ENCODE results near the gene ABL1.
A peak's percentile ranks its signal among the peaks of the same experiment; 100 is the strongest.

The ABL1 gene

DNA sequence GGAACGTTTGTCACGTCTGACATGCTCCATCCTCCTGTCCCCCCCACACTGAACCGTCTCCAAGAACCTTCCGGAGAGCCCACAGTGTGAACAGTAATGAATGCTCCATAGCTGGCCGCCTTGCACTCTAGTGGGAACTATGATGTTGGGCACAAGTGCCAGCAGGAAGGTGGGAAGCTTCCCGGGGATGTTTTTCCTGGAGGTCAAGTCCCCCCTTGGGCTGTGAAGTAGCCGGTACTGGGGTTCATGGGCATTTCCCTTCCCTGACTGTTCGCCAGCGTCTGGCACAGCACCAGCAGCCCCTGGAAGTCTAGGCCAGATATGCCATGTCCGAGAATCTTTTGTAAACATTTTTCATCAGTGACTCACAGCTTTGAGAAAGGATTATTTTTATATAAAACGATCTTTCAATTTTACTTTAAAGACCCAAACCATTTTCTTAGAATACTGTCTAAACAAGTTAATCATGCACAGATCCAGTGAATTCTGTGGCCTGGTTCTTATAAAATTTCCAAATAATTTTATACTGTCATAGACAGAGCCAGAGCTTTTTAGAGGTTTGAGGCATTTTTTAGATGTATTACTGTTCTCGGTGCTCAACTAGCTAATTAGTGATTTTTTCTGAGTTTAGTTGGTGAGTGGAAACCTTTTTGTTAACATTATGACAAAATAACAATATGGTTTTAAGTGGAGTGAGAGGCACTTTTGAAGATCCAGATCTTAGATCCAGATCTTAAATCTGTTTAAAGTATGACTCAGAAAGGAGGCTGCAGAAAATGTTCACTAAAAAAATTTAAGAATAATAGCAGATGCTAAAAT lies 11.6 kb downstream of the ABL1 start:
- H3K36me3 ChIP-seq (ENCODE audit: control insufficient read depth in 2 of 2, insufficient read depth in 1 of 2, low read length in 2 of 2), result no peaks in the 10 kb centered on the region
- POLR2A ChIA-PET, result interaction anchor here (0.6 to 1.9 kb wide), 4 partner anchors 11 to 832 kb away, joined by 3 to 6 read pairs (median 5); no protein-coding TSS in a partner anchor
- CTCF ChIA-PET, result interaction anchor here (0.6 to 3.0 kb wide), 15 partner anchors 8 to 200 kb away, joined by 3 to 24 read pairs (median 4); partner anchors contain the start of gene ABL1
- no peaks in the 10 kb centered on the region for H3K9me3 ChIP-seq (ENCODE audit: control insufficient read depth, insufficient read depth, low read depth, low read length)
- H3K27ac ChIP-seq (ENCODE audit: extremely low read depth, low read depth, low read length), result no peak overlapping the region
- H3K4me1 ChIP-seq (ENCODE audit: control insufficient read depth, insufficient read depth, low read length), result no peaks in the 10 kb centered on the region; the same call in 1 of the 2 replicates
- H3K4me3 ChIP-seq (ENCODE audit: low read depth, low read length), result peak overlapping the region; percentile 14
- TF ChIP-seq ZNF366 (tag by site-specific recombination; conservative IDR thresholded peaks at IDR 0.05) (no peak), ZNF157 (tag by site-specific recombination; IDR thresholded peaks at IDR 0.05) (no peak), KLF8 (tag by site-specific recombination; IDR thresholded peaks at IDR 0.05) (no peak), SCRT1 (tag by site-specific recombination; IDR thresholded peaks at IDR 0.05; ENCODE audit: borderline replicate concordance) (no peak), ZNF585B (tag by site-specific recombination; IDR thresholded peaks at IDR 0.05) (no peak), TRIM28 (IDR thresholded peaks at IDR 0.05; ENCODE audit: borderline replicate concordance, low read length) (no peak), ZXDB (tag by site-specific recombination; IDR thresholded peaks at IDR 0.05) (peak; percentile 70), ZNF24 (tag by site-specific recombination; IDR thresholded peaks at IDR 0.05) (no peak), ZNF560 (tag by site-specific recombination; IDR thresholded peaks at IDR 0.05; ENCODE audit: borderline replicate concordance) (no peak), OSR2 (tag by site-specific recombination; IDR thresholded peaks at IDR 0.05) (no peak), ZNF423 (tag by site-specific recombination; IDR thresholded peaks at IDR 0.05) (no peak), ZNF274 (IDR thresholded peaks at IDR 0.05; ENCODE audit: low read length) (no peak), ZNF274 (tag by site-specific recombination; IDR thresholded peaks at IDR 0.05; ENCODE audit: borderline replicate concordance) (no peak), ZNF391 (tag by site-specific recombination; IDR thresholded peaks at IDR 0.05; ENCODE audit: borderline replicate concordance, low read depth) (no peak), ZNF324 (tag by site-specific recombination; IDR thresholded peaks at IDR 0.05) (no peak)
- TF ChIP-seq, protein P1, sequence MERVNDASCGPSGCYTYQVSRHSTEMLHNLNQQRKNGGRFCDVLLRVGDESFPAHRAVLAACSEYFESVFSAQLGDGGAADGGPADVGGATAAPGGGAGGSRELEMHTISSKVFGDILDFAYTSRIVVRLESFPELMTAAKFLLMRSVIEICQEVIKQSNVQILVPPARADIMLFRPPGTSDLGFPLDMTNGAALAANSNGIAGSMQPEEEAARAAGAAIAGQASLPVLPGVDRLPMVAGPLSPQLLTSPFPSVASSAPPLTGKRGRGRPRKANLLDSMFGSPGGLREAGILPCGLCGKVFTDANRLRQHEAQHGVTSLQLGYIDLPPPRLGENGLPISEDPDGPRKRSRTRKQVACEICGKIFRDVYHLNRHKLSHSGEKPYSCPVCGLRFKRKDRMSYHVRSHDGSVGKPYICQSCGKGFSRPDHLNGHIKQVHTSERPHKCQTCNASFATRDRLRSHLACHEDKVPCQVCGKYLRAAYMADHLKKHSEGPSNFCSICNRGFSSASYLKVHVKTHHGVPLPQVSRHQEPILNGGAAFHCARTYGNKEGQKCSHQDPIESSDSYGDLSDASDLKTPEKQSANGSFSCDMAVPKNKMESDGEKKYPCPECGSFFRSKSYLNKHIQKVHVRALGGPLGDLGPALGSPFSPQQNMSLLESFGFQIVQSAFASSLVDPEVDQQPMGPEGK (tag by site-specific recombination; IDR thresholded peaks at IDR 0.05), result no peak
- TF ChIP-seq, protein P2, sequence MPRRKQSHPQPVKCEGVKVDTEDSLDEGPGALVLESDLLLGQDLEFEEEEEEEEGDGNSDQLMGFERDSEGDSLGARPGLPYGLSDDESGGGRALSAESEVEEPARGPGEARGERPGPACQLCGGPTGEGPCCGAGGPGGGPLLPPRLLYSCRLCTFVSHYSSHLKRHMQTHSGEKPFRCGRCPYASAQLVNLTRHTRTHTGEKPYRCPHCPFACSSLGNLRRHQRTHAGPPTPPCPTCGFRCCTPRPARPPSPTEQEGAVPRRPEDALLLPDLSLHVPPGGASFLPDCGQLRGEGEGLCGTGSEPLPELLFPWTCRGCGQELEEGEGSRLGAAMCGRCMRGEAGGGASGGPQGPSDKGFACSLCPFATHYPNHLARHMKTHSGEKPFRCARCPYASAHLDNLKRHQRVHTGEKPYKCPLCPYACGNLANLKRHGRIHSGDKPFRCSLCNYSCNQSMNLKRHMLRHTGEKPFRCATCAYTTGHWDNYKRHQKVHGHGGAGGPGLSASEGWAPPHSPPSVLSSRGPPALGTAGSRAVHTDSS (tag by site-specific recombination; IDR thresholded peaks at IDR 0.05), result no peak
- TF ChIP-seq, protein P3, sequence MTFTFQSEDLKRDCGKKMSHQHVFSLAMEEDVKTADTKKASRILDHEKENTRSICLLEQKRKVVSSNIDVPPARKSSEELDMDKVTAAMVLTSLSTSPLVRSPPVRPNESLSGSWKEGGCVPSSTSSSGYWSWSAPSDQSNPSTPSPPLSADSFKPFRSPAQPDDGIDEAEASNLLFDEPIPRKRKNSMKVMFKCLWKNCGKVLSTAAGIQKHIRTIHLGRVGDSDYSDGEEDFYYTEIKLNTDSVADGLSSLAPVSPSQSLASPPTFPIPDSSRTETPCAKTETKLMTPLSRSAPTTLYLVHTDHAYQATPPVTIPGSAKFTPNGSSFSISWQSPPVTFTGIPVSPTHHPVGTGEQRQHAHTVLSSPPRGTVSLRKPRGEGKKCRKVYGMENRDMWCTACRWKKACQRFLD (tag by site-specific recombination; IDR thresholded peaks at IDR 0.05), result no peak
- TF ChIP-seq, protein P4, sequence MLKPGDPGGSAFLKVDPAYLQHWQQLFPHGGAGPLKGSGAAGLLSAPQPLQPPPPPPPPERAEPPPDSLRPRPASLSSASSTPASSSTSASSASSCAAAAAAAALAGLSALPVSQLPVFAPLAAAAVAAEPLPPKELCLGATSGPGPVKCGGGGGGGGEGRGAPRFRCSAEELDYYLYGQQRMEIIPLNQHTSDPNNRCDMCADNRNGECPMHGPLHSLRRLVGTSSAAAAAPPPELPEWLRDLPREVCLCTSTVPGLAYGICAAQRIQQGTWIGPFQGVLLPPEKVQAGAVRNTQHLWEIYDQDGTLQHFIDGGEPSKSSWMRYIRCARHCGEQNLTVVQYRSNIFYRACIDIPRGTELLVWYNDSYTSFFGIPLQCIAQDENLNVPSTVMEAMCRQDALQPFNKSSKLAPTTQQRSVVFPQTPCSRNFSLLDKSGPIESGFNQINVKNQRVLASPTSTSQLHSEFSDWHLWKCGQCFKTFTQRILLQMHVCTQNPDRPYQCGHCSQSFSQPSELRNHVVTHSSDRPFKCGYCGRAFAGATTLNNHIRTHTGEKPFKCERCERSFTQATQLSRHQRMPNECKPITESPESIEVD (tag by site-specific recombination; IDR thresholded peaks at IDR 0.05), result peak; percentile 82
- TF ChIP-seq, protein P5, sequence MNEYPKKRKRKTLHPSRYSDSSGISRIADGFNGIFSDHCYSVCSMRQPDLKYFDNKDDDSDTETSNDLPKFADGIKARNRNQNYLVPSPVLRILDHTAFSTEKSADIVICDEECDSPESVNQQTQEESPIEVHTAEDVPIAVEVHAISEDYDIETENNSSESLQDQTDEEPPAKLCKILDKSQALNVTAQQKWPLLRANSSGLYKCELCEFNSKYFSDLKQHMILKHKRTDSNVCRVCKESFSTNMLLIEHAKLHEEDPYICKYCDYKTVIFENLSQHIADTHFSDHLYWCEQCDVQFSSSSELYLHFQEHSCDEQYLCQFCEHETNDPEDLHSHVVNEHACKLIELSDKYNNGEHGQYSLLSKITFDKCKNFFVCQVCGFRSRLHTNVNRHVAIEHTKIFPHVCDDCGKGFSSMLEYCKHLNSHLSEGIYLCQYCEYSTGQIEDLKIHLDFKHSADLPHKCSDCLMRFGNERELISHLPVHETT (tag by site-specific recombination; IDR thresholded peaks at IDR 0.05), result no peak
- TF ChIP-seq, protein P6, sequence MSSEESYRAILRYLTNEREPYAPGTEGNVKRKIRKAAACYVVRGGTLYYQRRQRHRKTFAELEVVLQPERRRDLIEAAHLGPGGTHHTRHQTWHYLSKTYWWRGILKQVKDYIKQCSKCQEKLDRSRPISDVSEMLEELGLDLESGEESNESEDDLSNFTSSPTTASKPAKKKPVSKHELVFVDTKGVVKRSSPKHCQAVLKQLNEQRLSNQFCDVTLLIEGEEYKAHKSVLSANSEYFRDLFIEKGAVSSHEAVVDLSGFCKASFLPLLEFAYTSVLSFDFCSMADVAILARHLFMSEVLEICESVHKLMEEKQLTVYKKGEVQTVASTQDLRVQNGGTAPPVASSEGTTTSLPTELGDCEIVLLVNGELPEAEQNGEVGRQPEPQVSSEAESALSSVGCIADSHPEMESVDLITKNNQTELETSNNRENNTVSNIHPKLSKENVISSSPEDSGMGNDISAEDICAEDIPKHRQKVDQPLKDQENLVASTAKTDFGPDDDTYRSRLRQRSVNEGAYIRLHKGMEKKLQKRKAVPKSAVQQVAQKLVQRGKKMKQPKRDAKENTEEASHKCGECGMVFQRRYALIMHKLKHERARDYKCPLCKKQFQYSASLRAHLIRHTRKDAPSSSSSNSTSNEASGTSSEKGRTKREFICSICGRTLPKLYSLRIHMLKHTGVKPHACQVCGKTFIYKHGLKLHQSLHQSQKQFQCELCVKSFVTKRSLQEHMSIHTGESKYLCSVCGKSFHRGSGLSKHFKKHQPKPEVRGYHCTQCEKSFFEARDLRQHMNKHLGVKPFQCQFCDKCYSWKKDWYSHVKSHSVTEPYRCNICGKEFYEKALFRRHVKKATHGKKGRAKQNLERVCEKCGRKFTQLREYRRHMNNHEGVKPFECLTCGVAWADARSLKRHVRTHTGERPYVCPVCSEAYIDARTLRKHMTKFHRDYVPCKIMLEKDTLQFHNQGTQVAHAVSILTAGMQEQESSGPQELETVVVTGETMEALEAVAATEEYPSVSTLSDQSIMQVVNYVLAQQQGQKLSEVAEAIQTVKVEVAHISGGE (tag by site-specific recombination; conservative IDR thresholded peaks at IDR 0.05; ENCODE audit: low read depth), result peak; percentile 77
- TF ChIP-seq, protein P7, sequence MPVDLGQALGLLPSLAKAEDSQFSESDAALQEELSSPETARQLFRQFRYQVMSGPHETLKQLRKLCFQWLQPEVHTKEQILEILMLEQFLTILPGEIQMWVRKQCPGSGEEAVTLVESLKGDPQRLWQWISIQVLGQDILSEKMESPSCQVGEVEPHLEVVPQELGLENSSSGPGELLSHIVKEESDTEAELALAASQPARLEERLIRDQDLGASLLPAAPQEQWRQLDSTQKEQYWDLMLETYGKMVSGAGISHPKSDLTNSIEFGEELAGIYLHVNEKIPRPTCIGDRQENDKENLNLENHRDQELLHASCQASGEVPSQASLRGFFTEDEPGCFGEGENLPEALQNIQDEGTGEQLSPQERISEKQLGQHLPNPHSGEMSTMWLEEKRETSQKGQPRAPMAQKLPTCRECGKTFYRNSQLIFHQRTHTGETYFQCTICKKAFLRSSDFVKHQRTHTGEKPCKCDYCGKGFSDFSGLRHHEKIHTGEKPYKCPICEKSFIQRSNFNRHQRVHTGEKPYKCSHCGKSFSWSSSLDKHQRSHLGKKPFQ (tag by site-specific recombination; IDR thresholded peaks at IDR 0.05), result peak; percentile 86
- TF ChIP-seq, protein P8, sequence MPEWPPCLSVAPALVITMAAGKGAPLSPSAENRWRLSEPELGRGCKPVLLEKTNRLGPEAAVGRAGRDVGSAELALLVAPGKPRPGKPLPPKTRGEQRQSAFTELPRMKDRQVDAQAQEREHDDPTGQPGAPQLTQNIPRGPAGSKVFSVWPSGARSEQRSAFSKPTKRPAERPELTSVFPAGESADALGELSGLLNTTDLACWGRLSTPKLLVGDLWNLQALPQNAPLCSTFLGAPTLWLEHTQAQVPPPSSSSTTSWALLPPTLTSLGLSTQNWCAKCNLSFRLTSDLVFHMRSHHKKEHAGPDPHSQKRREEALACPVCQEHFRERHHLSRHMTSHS (tag by site-specific recombination; IDR thresholded peaks at IDR 0.05), result no peak

Data from HEK293 (cell line).